ENCODE results near the gene EPHA8.

DNA sequence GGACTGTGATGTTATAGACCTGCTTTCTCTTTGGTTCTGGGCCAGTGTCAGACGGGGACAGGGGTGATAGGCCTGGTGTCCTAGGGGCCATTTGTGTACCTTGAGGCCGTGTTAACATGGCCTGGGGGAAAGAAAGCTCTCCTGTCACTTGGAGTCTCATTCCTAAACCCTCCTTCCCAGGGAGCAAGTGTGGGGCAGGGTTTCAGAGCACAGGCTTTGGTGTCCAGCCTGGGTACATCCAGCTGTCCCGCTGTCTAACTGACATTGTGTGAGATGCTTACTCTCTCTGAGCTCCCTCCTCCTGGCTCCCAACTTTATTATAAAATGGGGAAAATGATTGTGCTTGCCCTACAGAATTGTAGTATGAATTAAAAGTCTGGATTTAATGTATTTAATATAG lies 32.6 kb upstream of the EPHA8 start:
- TF ChIP-seq POLR2A (IDR thresholded peaks at IDR 0.05; ENCODE audit: low read length) (no peak), GATA1 (IDR thresholded peaks at IDR 0.05; ENCODE audit: low read depth, low read length) (no peak)

All from erythroblast (primary cell).